K562 (cell line): Measurements from ENCODE around the gene CTSF. TPM values are rescaled to one million over a fixed set of nuclear protein-coding genes. Genes with fewer than 3 reads are reported as not detected.
A peak's percentile ranks its signal among the peaks of the same experiment; 100 is the strongest.

Experiments used
- ATF1 ChIP-seq, 2 experiments: fragments of 450-650 bp in 1 of 2; IDR thresholded peaks; 2 replicates each; pipeline ENCODE4 v1.6.1; 2016; ENCODE audit warnings: missing compliant biosample characterization in 1 of 2, missing genetic modification characterization in 1 of 2
- ATF7 ChIP-seq: fragments of 450-650 bp; IDR thresholded peaks from 2 replicates; pipeline ENCODE4 v1.7.1; 2014; ENCODE audit warnings: mild to moderate bottlenecking, moderate library complexity
- BACH1 ChIP-seq: fragments of 200-800 bp; sonication (Bioruptor generic); IDR thresholded peaks from 2 replicates; pipeline ENCODE4 v1.6.1; 2016; ENCODE audit warnings: missing genetic modification characterization, missing compliant biosample characterization
- ELF1 ChIP-seq: fragments of 200-800 bp; sonication (Bioruptor generic); IDR thresholded peaks from 2 replicates; pipeline ENCODE4 v1.6.1; 2016; ENCODE audit warnings: missing genetic modification characterization, missing compliant biosample characterization
- ETV1 ChIP-seq: fragments of 450-650 bp; conservative IDR thresholded peaks from 2 replicates; pipeline ENCODE4 v1.6.1; 2016; ENCODE audit warnings: missing genetic modification characterization, control low read depth, low read depth, missing compliant biosample characterization
- FUS ChIP-seq: fragments of 200-400 bp; formaldehyde crosslinking; optimal IDR thresholded peaks from 2 replicates; pipeline ENCODE3; 2017; ENCODE audit warnings: low read depth, low read length
- KAT8 ChIP-seq: fragments of 450-650 bp; IDR thresholded peaks from 2 replicates; pipeline ENCODE4 v1.6.1; 2016; ENCODE audit warnings: low read depth, mild to moderate bottlenecking
- KLF1 ChIP-seq: fragments of 450-650 bp; IDR thresholded peaks from 2 replicates; pipeline ENCODE4 v1.6.1; 2016; ENCODE audit warnings: missing genetic modification characterization, missing compliant biosample characterization
- L3MBTL2 ChIP-seq: fragments of 450-650 bp; IDR thresholded peaks from 2 replicates; pipeline ENCODE4 v1.6.1; 2016; ENCODE audit warnings: mild to moderate bottlenecking, moderate library complexity
- MYC ChIP-seq, 2 experiments: fragments of 250-450 bp in 1 of 2; sonication (Bioruptor Pico) in 1 of 2; IDR thresholded peaks; 2 replicates each; pipeline versions ENCODE4 v1.5.1 to v1.6.1; 2012 to 2021; ENCODE audit warnings: low read depth in 2 of 2, borderline replicate concordance in 1 of 2, improper control_type of control experiment in 1 of 2, low read length in 1 of 2, mild to moderate bottlenecking in 1 of 2, moderate library complexity in 1 of 2
- NEUROD1 ChIP-seq: fragments of 150-350 bp; IDR thresholded peaks from 2 replicates; pipeline ENCODE4 v1.6.1; 2014; ENCODE audit warnings: borderline replicate concordance, low read length, low read depth; ENCODE audit not compliant: partially characterized antibody
- NFXL1 ChIP-seq: fragments of 450-650 bp; formaldehyde crosslinking; IDR thresholded peaks from 2 replicates; pipeline ENCODE4 v1.4.0; 2021; ENCODE audit warnings: mild to moderate bottlenecking
- OTX1 ChIP-seq: fragments of 450-650 bp; formaldehyde crosslinking; IDR thresholded peaks from 2 replicates; pipeline ENCODE4 v1.4.0; 2022; ENCODE audit warnings: mild to moderate bottlenecking
- SAFB ChIP-seq: fragments of 200-400 bp; formaldehyde crosslinking; IDR thresholded peaks from 2 replicates; pipeline ENCODE4 v1.6.1; 2017; ENCODE audit warnings: low read depth, low read length, borderline replicate concordance
- SP2 ChIP-seq: IDR thresholded peaks from 2 replicates; pipeline ENCODE4 v1.6.1; 2011; ENCODE audit warnings: mild to moderate bottlenecking, low read depth, low read length, moderate library complexity; ENCODE audit not compliant: poor library complexity, severe bottlenecking; ENCODE audit errors: extremely low read depth
- SPI1 ChIP-seq: IDR thresholded peaks from 2 replicates; pipeline ENCODE4 v1.6.1; 2011; ENCODE audit warnings: low read depth, low read length, control low read depth, borderline replicate concordance
- U2AF1 ChIP-seq: fragments of 200-400 bp; formaldehyde crosslinking; optimal IDR thresholded peaks from 2 replicates; pipeline ENCODE3; 2017; ENCODE audit warnings: mild to moderate bottlenecking, low read depth, low read length, moderate library complexity
- ZNF174 ChIP-seq: fragments of 250-450 bp; sonication (Bioruptor Pico); IDR thresholded peaks from 2 replicates; pipeline ENCODE4 v1.4.0; 2020; ENCODE audit warnings: mild to moderate bottlenecking
- ZNF431 ChIP-seq: sonication (generic); formaldehyde crosslinking; IDR thresholded peaks from 2 replicates; pipeline ENCODE4 v1.8.0; 2022; ENCODE audit warnings: mild to moderate bottlenecking, missing genetic modification reagents
- ZNF699 ChIP-seq: fragments of 250-450 bp; sonication (Bioruptor Pico); IDR thresholded peaks from 2 replicates; pipeline ENCODE4 v1.8.0; 2021; ENCODE audit warnings: mild to moderate bottlenecking, moderate library complexity; ENCODE audit not compliant: insufficient replicate concordance
- polyA plus RNA-seq, 8 experiments: library from polyadenylated mRNA; depleted of rRNA in 4 of 8; stranded (reverse) in 5 of 8; unstranded in 3 of 8; fragments of >200 nt; fragmentation: Nextera tagmentation in 2 of 8; fragmentation: Illumina TruSeq in 1 of 8; extraction: Ambion mirVana in 2 of 8; extraction: Trizol in 1 of 8; gene quantifications; 2 replicates each; pipeline versions ENCODE4 v1.2.1 to v1.2.3, GENCODE V29; 2011 to 2014; ENCODE audit warnings: inconsistent platforms in 1 of 8, missing spikeins in 1 of 8
- total RNA-seq, 7 experiments: library from RNA; depleted of rRNA in 6 of 7; stranded (reverse); fragments of >200 nt in 6 of 7; fragmentation: Illumina TruSeq in 2 of 7; extraction: Trizol in 2 of 7; gene quantifications; 2 replicates each; pipeline versions ENCODE4 v1.2.1 to v1.2.3, GENCODE V29; 2011 to 2021; ENCODE audit warnings: low replicate concordance in 1 of 7
- TF ChIP-seq, protein P1 (sequence below): sonication (generic); formaldehyde crosslinking; IDR thresholded peaks from 2 replicates; pipeline ENCODE4 v1.9.0; 2022; ENCODE audit warnings: mild to moderate bottlenecking, missing genetic modification reagents
- TF ChIP-seq, protein P2 (sequence below): sonication (generic); formaldehyde crosslinking; IDR thresholded peaks from 2 replicates; pipeline ENCODE4 v1.8.1; 2023; ENCODE audit warnings: mild to moderate bottlenecking, missing genetic modification reagents, moderate library complexity
- TF ChIP-seq, protein P3 (sequence below): IDR thresholded peaks from 2 replicates; pipeline ENCODE4 v1.6.1; 2011; ENCODE audit not compliant: insufficient read length; ENCODE audit errors: extremely low read depth
- TF ChIP-seq, protein P4 (sequence below): fragments of 250-450 bp; sonication (Bioruptor Pico); IDR thresholded peaks from 2 replicates; pipeline ENCODE4 v1.8.0; 2021; ENCODE audit warnings: borderline replicate concordance, mild to moderate bottlenecking, moderate library complexity; ENCODE audit not compliant: poor library complexity, severe bottlenecking
- TF ChIP-seq, protein P5 (sequence below): fragments of 250-450 bp; sonication (Bioruptor Pico); IDR thresholded peaks from 2 replicates; pipeline ENCODE4 v1.6.1; 2021; ENCODE audit warnings: mild to moderate bottlenecking

Gene CTSF
- total and polyA plus RNA-seq, 9 of the 15 experiments (the other 6 are each of a cell fraction or from before 2014, with no cell fraction given) = 0.41 to 10.5 (median 3.8) TPM

DNA sequence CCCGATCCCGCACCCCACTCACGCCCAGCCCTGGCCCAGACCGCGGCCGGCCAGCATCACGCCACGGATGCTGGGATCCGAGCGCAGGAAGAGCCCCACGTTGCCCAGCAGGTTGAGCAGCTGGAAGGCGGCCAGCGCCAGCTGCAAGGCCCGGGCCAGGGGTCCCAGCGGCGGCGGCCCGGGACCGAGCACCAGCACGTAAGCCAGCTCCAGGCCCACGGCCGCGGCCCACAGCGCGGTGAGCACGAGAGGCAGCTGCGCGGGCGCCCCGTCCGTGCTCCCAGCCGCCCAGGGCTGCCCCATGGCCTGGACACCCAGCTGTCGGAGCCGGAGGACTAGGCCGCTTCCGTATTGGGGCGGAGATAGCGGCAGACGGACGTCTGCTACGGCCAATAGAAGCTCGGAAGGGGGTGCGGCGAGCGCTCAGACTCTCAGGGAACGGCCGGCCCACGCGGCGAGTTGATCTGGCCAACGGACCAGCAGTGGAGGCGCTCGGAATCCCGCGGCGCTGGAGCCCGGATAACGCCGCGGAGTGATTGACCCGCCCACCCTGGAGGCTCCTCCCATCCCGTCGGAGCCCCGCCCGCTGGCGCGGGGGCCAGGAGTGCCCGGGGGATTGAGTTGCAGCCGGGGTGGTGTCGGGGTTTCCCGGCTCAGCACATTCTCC lies 22.6 kb downstream of the CTSF start, which contains the start of gene ZDHHC24 (continued):
- TF ChIP-seq MYC (IDR thresholded peaks at IDR 0.05; ENCODE audit: low read depth, low read length) (peak; percentile 86), MYC (CRISPR knock-in tag; IDR thresholded peaks at IDR 0.05; ENCODE audit: borderline replicate concordance, low read depth) (no peak), ATF1 (CRISPR knock-in tag; IDR thresholded peaks at IDR 0.05) (no peak), ATF1 (tag; IDR thresholded peaks at IDR 0.05) (peak; percentile 79), ATF7 (peak; percentile 5), L3MBTL2 (peak; percentile 67; the same call in 1 of the 2 replicates), ETV1 (tag) (no peak), NFXL1 (CRISPR knock-in tag) (no peak), SP2 (peak; percentile 67), SPI1 (peak; percentile 45; the same call in 1 of the 2 replicates), ZNF174 (CRISPR knock-in tag) (no peak), NEUROD1 (peak; percentile 76), FUS (peak; percentile 36), OTX1 (CRISPR knock-in tag) (no peak), ZNF699 (CRISPR knock-in tag) (no peak), KAT8 (no peak), KLF1 (tag) (no peak), U2AF1 (peak; percentile 49), ELF1 (tag) (peak; percentile 97), ZNF431 (CRISPR knock-in tag) (peak; percentile 71; the same call in 1 of the 2 replicates), BACH1 (tag) (no peak), SAFB (peak; percentile 79)
- TF ChIP-seq, protein P1, sequence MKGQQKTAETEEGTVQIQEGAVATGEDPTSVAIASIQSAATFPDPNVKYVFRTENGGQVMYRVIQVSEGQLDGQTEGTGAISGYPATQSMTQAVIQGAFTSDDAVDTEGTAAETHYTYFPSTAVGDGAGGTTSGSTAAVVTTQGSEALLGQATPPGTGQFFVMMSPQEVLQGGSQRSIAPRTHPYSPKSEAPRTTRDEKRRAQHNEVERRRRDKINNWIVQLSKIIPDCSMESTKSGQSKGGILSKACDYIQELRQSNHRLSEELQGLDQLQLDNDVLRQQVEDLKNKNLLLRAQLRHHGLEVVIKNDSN (CRISPR knock-in tag) = no peak
- TF ChIP-seq, protein P2, sequence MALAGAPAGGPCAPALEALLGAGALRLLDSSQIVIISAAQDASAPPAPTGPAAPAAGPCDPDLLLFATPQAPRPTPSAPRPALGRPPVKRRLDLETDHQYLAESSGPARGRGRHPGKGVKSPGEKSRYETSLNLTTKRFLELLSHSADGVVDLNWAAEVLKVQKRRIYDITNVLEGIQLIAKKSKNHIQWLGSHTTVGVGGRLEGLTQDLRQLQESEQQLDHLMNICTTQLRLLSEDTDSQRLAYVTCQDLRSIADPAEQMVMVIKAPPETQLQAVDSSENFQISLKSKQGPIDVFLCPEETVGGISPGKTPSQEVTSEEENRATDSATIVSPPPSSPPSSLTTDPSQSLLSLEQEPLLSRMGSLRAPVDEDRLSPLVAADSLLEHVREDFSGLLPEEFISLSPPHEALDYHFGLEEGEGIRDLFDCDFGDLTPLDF (CRISPR knock-in tag) = peak; percentile 70; the same call in 1 of the 2 replicates
- TF ChIP-seq, protein P3, sequence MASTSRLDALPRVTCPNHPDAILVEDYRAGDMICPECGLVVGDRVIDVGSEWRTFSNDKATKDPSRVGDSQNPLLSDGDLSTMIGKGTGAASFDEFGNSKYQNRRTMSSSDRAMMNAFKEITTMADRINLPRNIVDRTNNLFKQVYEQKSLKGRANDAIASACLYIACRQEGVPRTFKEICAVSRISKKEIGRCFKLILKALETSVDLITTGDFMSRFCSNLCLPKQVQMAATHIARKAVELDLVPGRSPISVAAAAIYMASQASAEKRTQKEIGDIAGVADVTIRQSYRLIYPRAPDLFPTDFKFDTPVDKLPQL = no peak
- TF ChIP-seq, protein P4, sequence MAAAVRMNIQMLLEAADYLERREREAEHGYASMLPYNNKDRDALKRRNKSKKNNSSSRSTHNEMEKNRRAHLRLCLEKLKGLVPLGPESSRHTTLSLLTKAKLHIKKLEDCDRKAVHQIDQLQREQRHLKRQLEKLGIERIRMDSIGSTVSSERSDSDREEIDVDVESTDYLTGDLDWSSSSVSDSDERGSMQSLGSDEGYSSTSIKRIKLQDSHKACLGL (CRISPR knock-in tag) = peak; percentile 13
- TF ChIP-seq, protein P5, sequence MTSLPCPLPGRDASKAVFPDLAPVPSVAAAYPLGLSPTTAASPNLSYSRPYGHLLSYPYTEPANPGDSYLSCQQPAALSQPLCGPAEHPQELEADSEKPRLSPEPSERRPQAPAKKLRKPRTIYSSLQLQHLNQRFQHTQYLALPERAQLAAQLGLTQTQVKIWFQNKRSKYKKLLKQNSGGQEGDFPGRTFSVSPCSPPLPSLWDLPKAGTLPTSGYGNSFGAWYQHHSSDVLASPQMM = no peak
